IMR-90 (cell line): ENCODE data around the gene EGF. TPM values are rescaled to one million over a fixed set of nuclear protein-coding genes. Genes with fewer than 3 reads are reported as not detected.

ENCODE experiments used
- ATAC-seq: fragments of 200-7000 bp; cut with Tn5 transposase; 2 replicates; pipeline ENCODE4 v1.9.1; 2020; ENCODE audit warnings: low read depth, mild to moderate bottlenecking, moderate library complexity
- BruUV-seq: library from RNA; stranded (reverse); fragments of 400-500 nt; replicated peaks from 2 replicates; lab custom pipeline; 2021; lab: Mats Ljungman, UMichigan
- CTCF ChIA-PET: fragments of 300-600 bp; formaldehyde crosslinking; extraction: SDS; loops from one replicate; lab custom pipeline; 2021; ENCODE audit warnings: antibody characterized with exemption; lab: Yijun Ruan, JAX
- POLR2A ChIA-PET: fragments of 300-600 bp; sonication (Branson Sonifier 250); formaldehyde crosslinking; loops from one replicate; lab custom pipeline; 2022; ENCODE audit warnings: antibody characterized with exemption; ENCODE audit not compliant: unreplicated experiment; lab: Charles Lee
- DNase-seq: peaks from one replicate; pipeline ENCODE4 v3.0.0; 2013
- H2AFZ ChIP-seq: replicated peaks from 2 replicates; pipeline ENCODE3; 2013; ENCODE audit warnings: low read length, mild to moderate bottlenecking; ENCODE audit not compliant: poor library complexity
- H2AK5ac ChIP-seq: 2 replicates; pipeline ENCODE4 v1.6.1; 2013; ENCODE audit warnings: low read depth, low read length, inconsistent platforms
- H2AK9ac ChIP-seq: replicated peaks from 2 replicates; pipeline ENCODE3; 2013; ENCODE audit warnings: mild to moderate bottlenecking, low read depth, low read length, moderate library complexity; ENCODE audit not compliant: poor library complexity
- H2BK120ac ChIP-seq: 2 replicates; pipeline ENCODE4 v1.6.1; 2013; ENCODE audit warnings: low read depth, low read length, inconsistent platforms
- H2BK15ac ChIP-seq: 3 replicates; pipeline ENCODE4 v1.6.1; 2013; ENCODE audit warnings: low read depth, low read length, inconsistent platforms
- H2BK20ac ChIP-seq: 2 replicates; pipeline ENCODE4 v1.6.1; 2013; ENCODE audit warnings: low read depth, mild to moderate bottlenecking, inconsistent platforms, low read length, moderate library complexity
- H2BK5ac ChIP-seq: 2 replicates; pipeline ENCODE4 v1.6.1; 2013; ENCODE audit warnings: mild to moderate bottlenecking, low read depth, low read length, inconsistent platforms; ENCODE audit not compliant: poor library complexity, severe bottlenecking
- H3K14ac ChIP-seq: replicated peaks from 2 replicates; pipeline ENCODE4 v1.6.1; 2013; ENCODE audit warnings: low read depth, low read length, inconsistent platforms
- H3K18ac ChIP-seq: 2 replicates; pipeline ENCODE4 v1.6.1; 2013; ENCODE audit warnings: low read depth, low read length, control low read depth
- H3K23ac ChIP-seq: 2 replicates; pipeline ENCODE4 v1.6.1; 2013; ENCODE audit warnings: low read depth, low read length, inconsistent platforms
- H3K27ac ChIP-seq: 2 replicates; pipeline ENCODE4 v1.5.1; 2013; ENCODE audit warnings: mild to moderate bottlenecking, control low read depth, low read length; ENCODE audit not compliant: insufficient read depth
- H3K27me3 ChIP-seq: 2 replicates; pipeline ENCODE4 v1.6.1; 2013; ENCODE audit warnings: low read length; ENCODE audit not compliant: control insufficient read depth, insufficient read depth
- H3K36me3 ChIP-seq: 2 replicates; pipeline ENCODE4 v1.6.1; 2013; ENCODE audit warnings: low read length, mixed read lengths; ENCODE audit not compliant: control insufficient read depth, insufficient read depth
- H3K4ac ChIP-seq: 2 replicates; pipeline ENCODE4 v1.6.1; 2013; ENCODE audit warnings: low read depth, low read length, inconsistent platforms
- H3K4me1 ChIP-seq: 2 replicates; pipeline ENCODE4 v1.6.1; 2013; ENCODE audit warnings: low read length, mixed read lengths; ENCODE audit not compliant: control insufficient read depth, insufficient read depth
- H3K4me2 ChIP-seq: 2 replicates; pipeline ENCODE4 v1.6.1; 2013; ENCODE audit warnings: low read depth, mild to moderate bottlenecking, control low read depth, low read length, moderate library complexity
- H3K4me3 ChIP-seq: 2 replicates; pipeline ENCODE4 v1.5.1; 2013; ENCODE audit warnings: low read depth, mild to moderate bottlenecking, control low read depth, low read length, moderate library complexity; ENCODE audit not compliant: insufficient read depth
- H3K56ac ChIP-seq: 2 replicates; pipeline ENCODE4 v1.6.1; 2013; ENCODE audit warnings: low read length, inconsistent platforms; ENCODE audit not compliant: insufficient read depth; ENCODE audit errors: extremely low read depth
- H3K79me1 ChIP-seq, 2 experiments: 2 replicates each; pipeline ENCODE4 v1.6.1; 2013; ENCODE audit warnings: low read length in 2 of 2, inconsistent platforms in 1 of 2, low read depth in 1 of 2
- H3K9ac ChIP-seq: 2 replicates; pipeline ENCODE4 v1.6.1; 2013; ENCODE audit warnings: low read depth, low read length, control low read depth
- H3K9me1 ChIP-seq: 2 replicates; pipeline ENCODE4 v1.6.1; 2013; ENCODE audit warnings: low read length, inconsistent platforms; ENCODE audit not compliant: insufficient read depth
- H3K9me3 ChIP-seq: 2 replicates; pipeline ENCODE4 v1.6.1; 2013; ENCODE audit warnings: low read length; ENCODE audit not compliant: control insufficient read depth, insufficient read depth
- H4K20me1 ChIP-seq: 2 replicates; pipeline ENCODE4 v1.6.1; 2013; ENCODE audit warnings: low read length, inconsistent platforms; ENCODE audit not compliant: insufficient read depth
- H4K5ac ChIP-seq: 2 replicates; pipeline ENCODE4 v1.6.1; 2013; ENCODE audit warnings: mild to moderate bottlenecking, low read depth, low read length, control low read depth
- H4K8ac ChIP-seq, 2 experiments: 2 replicates each; pipeline ENCODE4 v1.6.1; 2013; ENCODE audit warnings: low read depth in 2 of 2, low read length in 2 of 2, control low read depth in 1 of 2, inconsistent platforms in 1 of 2
- H4K91ac ChIP-seq: 2 replicates; pipeline ENCODE4 v1.6.1; 2013; ENCODE audit warnings: low read depth, low read length, inconsistent platforms; ENCODE audit not compliant: insufficient read depth
- ELK1 ChIP-seq: fragments of 150-350 bp; IDR thresholded peaks from 2 replicates; pipeline ENCODE4 v1.6.1; 2016; ENCODE audit warnings: low read depth, mild to moderate bottlenecking, low read length, moderate library complexity, borderline replicate concordance
- MAZ ChIP-seq: IDR thresholded peaks from 2 replicates; pipeline ENCODE4 v1.6.1; 2012; ENCODE audit warnings: low read depth, mild to moderate bottlenecking, low read length, improper control_type of control experiment, moderate library complexity, borderline replicate concordance
- WGBS, 2 experiments: methylation state at CpG; one replicate each; pipeline versions ENCODE4 v1.1.5 to v1.1.7; 2013; ENCODE audit warnings: missing lambda C conversion rate in 2 of 2; ENCODE audit not compliant: insufficient read length in 1 of 2; ENCODE audit errors: extremely low coverage in 2 of 2; 5-methylcytosine and 5-hydroxymethylcytosine counted together
- dilution Hi-C: fragments of 300-500 bp; cut with HindIII; formaldehyde crosslinking; loops from one replicate; pipeline ENCODE4 v1.14.3; 2018; ENCODE audit warnings: low sequenced_read_pairs; ENCODE audit not compliant: unreplicated experiment
- in situ Hi-C: fragments of 300-500 bp; cut with MboI; formaldehyde crosslinking; loops from 3 replicates; pipeline ENCODE4 v1.14.3; 2019; ENCODE audit warnings: low sequenced_read_pairs, inconsistent platforms, mixed read lengths
- intact Hi-C: fragments of 100-400 bp; cut with micrococcal nuclease; formaldehyde crosslinking; loops from 2 replicates; pipeline ENCODE4 v1.10.0; 2022
- polyA plus RNA-seq, 3 experiments: library from polyadenylated mRNA; depleted of rRNA; stranded (reverse); fragments of >200 nt; gene quantifications; 2 replicates each; pipeline ENCODE4 v1.2.3, GENCODE V29; 2012; ENCODE audit warnings: low replicate concordance in 1 of 3
- total RNA-seq: library from RNA; depleted of rRNA; stranded (reverse); fragments of >200 nt; gene quantifications from 2 replicates; pipeline ENCODE4 v1.2.3, GENCODE V29; 2012

EGF gene
- total and polyA plus RNA-seq, 2 of the 4 experiments (the other 2 are of a cell fraction), result 1.7 to 2.2 TPM

GRCh38 chr4:109952612-109953011 is 39.9 kb downstream of the EGF start:
- dilution Hi-C loops (no loop called here), intact Hi-C loops (no loop called here), in situ Hi-C loops (no loop called here)
- Histone ChIP-seq H2BK5ac (no peak overlapping the region), H3K27me3 (no peaks in the 10 kb centered on the region), H3K9me3 (no peaks in the 10 kb centered on the region), H2AFZ (no peak overlapping the region), H2BK120ac (no peak overlapping the region), H3K4me1 (no peaks in the 10 kb centered on the region), H3K23ac (no peak overlapping the region), H3K4me2 (no peak overlapping the region), H4K8ac (no peak overlapping the region), H3K4me3 (no peak overlapping the region), H2AK5ac (no peak overlapping the region), H4K20me1 (no peaks in the 10 kb centered on the region), H2BK15ac (no peak overlapping the region), H3K79me1 (no peaks in the 10 kb centered on the region), H3K27ac (no peak overlapping the region), H3K18ac (no peak overlapping the region), H4K91ac (no peak overlapping the region), H3K4ac (no peak overlapping the region), H3K36me3 (no peaks in the 10 kb centered on the region), H3K14ac (no peak overlapping the region), H3K9me1 (no peaks in the 10 kb centered on the region), H2BK20ac (no peak overlapping the region), H3K56ac (no peak overlapping the region), H4K5ac (no peak overlapping the region), H2AK9ac (no peak overlapping the region), H3K9ac (no peak overlapping the region)
- ATAC-seq (no peak), DNase-seq (no peak)
- WGBS, 2 experiments, result no CpG with 5 or more reads among the region's 1 CpG
- no TSS peak for BruUV-seq
- POLR2A ChIA-PET, result no interaction called here
- TF ChIP-seq MAZ, result no peak
- TF ChIP-seq ELK1, result no peak
- CTCF ChIA-PET, result no interaction called here
